Measurements from ENCODE around the gene MARCKSL1.

GRCh38 chr1:32342704-32343103 lies 6.7 kb upstream of the MARCKSL1 start:
- TF ChIP-seq, protein P1, sequence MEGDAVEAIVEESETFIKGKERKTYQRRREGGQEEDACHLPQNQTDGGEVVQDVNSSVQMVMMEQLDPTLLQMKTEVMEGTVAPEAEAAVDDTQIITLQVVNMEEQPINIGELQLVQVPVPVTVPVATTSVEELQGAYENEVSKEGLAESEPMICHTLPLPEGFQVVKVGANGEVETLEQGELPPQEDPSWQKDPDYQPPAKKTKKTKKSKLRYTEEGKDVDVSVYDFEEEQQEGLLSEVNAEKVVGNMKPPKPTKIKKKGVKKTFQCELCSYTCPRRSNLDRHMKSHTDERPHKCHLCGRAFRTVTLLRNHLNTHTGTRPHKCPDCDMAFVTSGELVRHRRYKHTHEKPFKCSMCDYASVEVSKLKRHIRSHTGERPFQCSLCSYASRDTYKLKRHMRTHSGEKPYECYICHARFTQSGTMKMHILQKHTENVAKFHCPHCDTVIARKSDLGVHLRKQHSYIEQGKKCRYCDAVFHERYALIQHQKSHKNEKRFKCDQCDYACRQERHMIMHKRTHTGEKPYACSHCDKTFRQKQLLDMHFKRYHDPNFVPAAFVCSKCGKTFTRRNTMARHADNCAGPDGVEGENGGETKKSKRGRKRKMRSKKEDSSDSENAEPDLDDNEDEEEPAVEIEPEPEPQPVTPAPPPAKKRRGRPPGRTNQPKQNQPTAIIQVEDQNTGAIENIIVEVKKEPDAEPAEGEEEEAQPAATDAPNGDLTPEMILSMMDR (IDR thresholded peaks at IDR 0.05): no peak
- no peak for TF ChIP-seq EP300 (IDR thresholded peaks at IDR 0.05)
- TF ChIP-seq POLR2A (IDR thresholded peaks at IDR 0.05): no peak
